Measurements from ENCODE around the gene SPTAN1.
"Not testable (repeated sequence)": the region's sequence is repeated elsewhere in the genome, so short reads cannot be mapped to it uniquely, and the experiment has no call there.

The SPTAN1 gene

GRCh38 chr9:128666481-128666941, 114.1 kb downstream of the SPTAN1 start:
- not testable (repeated sequence) for DNase-seq (ENCODE audit: low read depth)

GRCh38 chr9:128669786-128670185, 117.4 kb downstream of the SPTAN1 start:
- no peak for DNase-seq (ENCODE audit: low read depth)

- no peak for DNase-seq (ENCODE audit: low read depth)
These were observed 123.0 kb downstream of the SPTAN1 start for GRCh38 chr9:128675382-128675781.

GRCh38 chr9:128677794-128678193, 125.4 kb downstream of the SPTAN1 start:
- DNase-seq (ENCODE audit: low read depth) = no peak
